ENCODE results near the gene IFI27.

GRCh38 chr14:94114589-94115057 lies 4.1 kb downstream of the IFI27 start:
- TF ChIP-seq CTCF (conservative IDR thresholded peaks at IDR 0.05; ENCODE audit: low read depth, low read length) (no peak), POLR2A (IDR thresholded peaks at IDR 0.05; ENCODE audit: low read depth, low read length) (no peak), RAD21 (IDR thresholded peaks at IDR 0.05; ENCODE audit: low read length) (no peak), BHLHE40 (IDR thresholded peaks at IDR 0.05; ENCODE audit: low read depth, low read length) (no peak), USF2 (IDR thresholded peaks at IDR 0.05; ENCODE audit: low read depth, low read length) (no peak), MXI1 (IDR thresholded peaks at IDR 0.05; ENCODE audit: borderline replicate concordance, low read depth, low read length) (no peak), SMC3 (IDR thresholded peaks at IDR 0.05; ENCODE audit: low read depth, low read length) (no peak), ELK1 (IDR thresholded peaks at IDR 0.05; ENCODE audit: borderline replicate concordance, low read depth, low read length) (no peak), FOS (IDR thresholded peaks at IDR 0.05; ENCODE audit: low read depth, low read length) (no peak), CEBPB (IDR thresholded peaks at IDR 0.05; ENCODE audit: low read depth, low read length) (no peak), CHD1 (IDR thresholded peaks at IDR 0.05; ENCODE audit: low read depth, low read length) (no peak)

All from IMR-90 (cell line).